Mesodermal cell (in vitro differentiated cells): Measurements from ENCODE around the gene ANKRD65.
A peak's percentile ranks its signal among the peaks of the same experiment; 100 is the strongest.
"Not testable (repeated sequence)": the region's sequence is repeated elsewhere in the genome, so short reads cannot be mapped to it uniquely, and the experiment has no call there.

Experiments used
- H3K27ac ChIP-seq: 2 replicates; pipeline ENCODE4 v1.7.0; 2013; ENCODE audit warnings: mild to moderate bottlenecking, low read depth, low read length, moderate library complexity; ENCODE audit not compliant: severe bottlenecking
- H3K36me3 ChIP-seq: 2 replicates; pipeline ENCODE4 v1.7.1; 2013; ENCODE audit warnings: mild to moderate bottlenecking, low read length, moderate library complexity; ENCODE audit not compliant: control insufficient read depth, insufficient read depth
- H3K4me1 ChIP-seq: one replicate; pipeline ENCODE4 v1.7.1; 2013; ENCODE audit warnings: mild to moderate bottlenecking, low read length; ENCODE audit not compliant: insufficient read depth, control insufficient read depth, poor library complexity, severe bottlenecking
- H3K4me3 ChIP-seq: 2 replicates; pipeline ENCODE4 v1.7.0; 2013; ENCODE audit warnings: low read length, control low read depth, mild to moderate bottlenecking; ENCODE audit not compliant: insufficient read depth, poor library complexity, severe bottlenecking; ENCODE audit errors: extremely low read depth
- H3K9me3 ChIP-seq: 2 replicates; pipeline ENCODE4 v1.7.1; 2013; ENCODE audit warnings: mild to moderate bottlenecking, low read length, moderate library complexity; ENCODE audit not compliant: control insufficient read depth
- WGBS, 2 experiments: methylation state at CpG; one replicate each; pipeline ENCODE4 v1.1.5; 2013; ENCODE audit warnings: missing lambda C conversion rate in 2 of 2; ENCODE audit not compliant: insufficient coverage in 2 of 2; 5-methylcytosine and 5-hydroxymethylcytosine counted together

Gene ANKRD65

DNA sequence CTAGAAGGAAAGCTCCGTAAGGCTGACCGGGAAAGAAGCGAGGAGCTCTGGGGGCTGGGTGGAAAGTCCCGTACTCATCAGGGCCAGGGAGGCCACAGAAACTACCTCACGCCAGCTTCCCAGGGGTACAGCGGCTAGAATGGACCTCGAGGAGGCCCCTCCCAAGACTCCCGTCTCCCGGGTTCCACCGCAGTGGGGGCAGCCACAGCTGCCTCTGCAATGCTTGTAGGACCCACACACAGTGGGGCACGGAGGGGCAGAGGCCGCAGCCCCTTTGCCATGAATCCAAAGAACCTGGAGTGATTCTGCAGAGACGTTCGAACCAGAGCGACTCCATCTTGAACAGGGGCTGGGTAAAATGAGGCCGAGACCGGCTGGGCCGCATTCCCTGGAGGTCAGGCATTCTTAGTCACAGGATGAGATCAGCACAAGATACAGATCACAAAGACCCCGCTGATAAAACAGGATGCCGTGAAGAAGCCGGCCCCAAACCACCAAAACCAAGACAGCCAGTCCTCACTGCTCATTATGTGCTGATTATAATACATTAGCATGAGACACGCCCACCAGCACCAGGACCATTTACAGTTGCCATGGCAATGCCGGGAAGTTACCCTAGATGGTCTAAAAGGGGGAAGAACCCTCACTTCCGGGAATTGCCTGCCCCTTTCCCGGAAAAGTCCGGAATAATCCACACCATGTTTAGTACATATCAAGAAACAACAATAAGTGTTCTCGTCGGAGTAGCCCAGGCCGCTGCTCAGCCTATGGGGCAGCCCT lies 1.6 kb upstream of the ANKRD65 start:
- Histone ChIP-seq H3K36me3 (no peaks in the 10 kb centered on the region), H3K4me3 (no peak overlapping the region), H3K27ac (peak overlapping the region; percentile 85), H3K4me1 (peaks cover 35% of the 10 kb centered on the region), H3K9me3 (no peaks in the 10 kb centered on the region)
- WGBS, 2 experiments: 73 to 85% methylated on average over 25 to 27 of the region's 29 CpGs

DNA sequence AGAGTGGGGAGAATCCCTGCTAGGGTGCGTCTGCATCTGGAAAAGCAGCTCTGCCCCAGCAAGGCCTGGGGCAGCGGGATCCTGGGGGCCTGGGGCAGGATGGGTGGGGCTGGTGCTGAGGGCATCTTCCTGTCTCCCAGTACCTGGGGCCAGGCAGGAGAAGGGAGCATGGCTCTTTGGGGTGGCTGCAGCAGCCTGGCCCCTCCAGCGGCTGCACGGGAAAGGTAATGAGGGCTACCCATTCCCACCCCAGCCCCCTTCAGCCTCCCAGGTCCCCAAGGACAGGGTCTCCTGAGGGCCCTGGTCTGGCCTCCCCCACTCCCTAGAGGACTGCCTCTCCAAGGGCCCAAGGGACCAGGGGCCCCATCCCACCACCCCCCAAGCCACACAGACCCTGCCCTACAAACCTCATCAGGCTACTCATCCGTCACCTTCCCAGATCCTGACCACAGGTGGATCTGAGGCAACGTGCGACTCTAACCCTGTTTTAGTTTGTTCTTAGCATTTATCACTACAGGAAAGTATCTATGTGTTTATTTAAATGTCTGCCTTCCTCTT lies 910 bp upstream of the ANKRD65 start:
- WGBS, 2 experiments: 96 to 100% methylated on average over 1 to 3 of the region's 7 CpGs
- peak overlapping the region; percentile 85 for H3K27ac ChIP-seq
- peaks cover 35% of the 10 kb centered on the region for H3K4me1 ChIP-seq
- H3K4me3 ChIP-seq: no peak overlapping the region
- no peaks in the 10 kb centered on the region for H3K9me3 ChIP-seq
- H3K36me3 ChIP-seq: no peaks in the 10 kb centered on the region

DNA sequence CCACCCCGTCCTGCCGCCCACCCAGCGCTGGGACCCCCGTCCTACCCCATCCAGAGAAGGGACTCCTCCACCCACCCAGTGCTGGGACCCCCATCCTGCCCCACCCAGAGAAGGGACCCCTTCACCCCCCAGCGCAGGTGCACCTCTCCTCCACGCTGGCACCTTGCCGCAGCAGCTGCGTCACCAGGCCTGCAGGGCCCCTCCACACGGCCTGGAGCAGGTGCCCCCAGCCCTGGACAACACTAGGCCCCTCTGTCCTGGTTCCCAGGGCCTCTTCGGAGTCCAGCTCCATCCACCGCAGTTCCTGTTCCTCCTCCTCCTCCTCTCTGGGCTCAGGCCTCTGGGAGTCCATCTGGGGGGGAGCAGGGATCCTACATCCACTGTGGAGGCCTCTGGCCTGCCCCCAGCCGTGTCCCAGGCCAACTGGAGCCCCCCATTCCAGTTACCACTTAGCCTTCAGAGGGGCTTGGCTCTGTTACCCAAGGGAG lies 378 bp downstream of the ANKRD65 start:
- Histone ChIP-seq H3K27ac (peak overlapping the region; percentile 29), H3K9me3 (no peaks in the 10 kb centered on the region), H3K4me3 (no peak overlapping the region), H3K4me1 (peaks cover 23% of the 10 kb centered on the region), H3K36me3 (no peaks in the 10 kb centered on the region)
- WGBS, 2 experiments: 95 to 100% methylated on average over 6 of the region's 12 CpGs

DNA sequence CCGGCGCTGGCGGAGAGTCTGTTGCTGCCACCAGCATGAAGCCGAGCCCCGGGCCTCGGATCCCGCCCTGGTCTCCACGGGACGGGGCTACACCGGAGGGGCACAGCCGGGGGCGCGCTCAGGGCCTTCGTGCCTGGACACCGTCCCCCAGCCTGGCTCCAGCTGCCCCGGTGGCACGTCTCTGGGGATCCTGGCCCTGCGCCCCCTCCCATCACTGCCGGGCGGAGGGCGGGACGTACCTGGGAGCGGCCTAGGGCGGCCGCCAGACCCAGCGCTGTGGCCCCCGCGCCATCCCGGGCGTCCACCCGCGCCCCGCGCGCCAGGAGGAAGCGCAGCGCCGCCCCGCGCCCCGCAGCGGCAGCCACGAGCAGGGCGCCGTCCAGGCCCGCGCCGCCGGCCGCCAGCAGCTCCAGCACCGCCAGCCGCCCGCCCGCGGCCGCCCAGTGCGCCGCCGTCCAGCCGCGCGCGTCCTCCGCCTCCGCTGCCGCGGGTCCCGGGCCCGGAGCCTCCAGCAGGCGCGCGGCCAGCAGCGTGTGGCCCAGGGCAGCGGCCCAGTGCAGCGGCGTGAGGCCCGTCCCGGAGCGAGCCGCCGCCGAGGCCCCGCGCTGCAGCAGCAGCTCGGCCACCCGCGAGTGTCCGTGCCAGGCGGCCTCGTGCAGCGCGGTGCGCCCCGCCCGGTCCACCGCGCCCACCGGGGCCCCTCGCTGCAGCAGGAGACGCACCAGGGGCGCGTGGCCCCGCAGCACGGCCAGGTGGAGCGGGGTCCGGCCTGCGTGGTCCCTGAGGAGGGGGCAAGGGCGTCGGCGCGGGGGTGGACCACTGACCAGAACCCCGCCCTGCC lies 1.0 kb downstream of the ANKRD65 start:
- Histone ChIP-seq H3K4me1 (peaks cover 20% of the 10 kb centered on the region), H3K36me3 (no peaks in the 10 kb centered on the region), H3K4me3 (no peak overlapping the region), H3K27ac (no peak overlapping the region), H3K9me3 (no peaks in the 10 kb centered on the region)
- 78 to 84% methylated on average over 91 to 107 of the region's 112 CpGs for WGBS, 2 experiments

DNA sequence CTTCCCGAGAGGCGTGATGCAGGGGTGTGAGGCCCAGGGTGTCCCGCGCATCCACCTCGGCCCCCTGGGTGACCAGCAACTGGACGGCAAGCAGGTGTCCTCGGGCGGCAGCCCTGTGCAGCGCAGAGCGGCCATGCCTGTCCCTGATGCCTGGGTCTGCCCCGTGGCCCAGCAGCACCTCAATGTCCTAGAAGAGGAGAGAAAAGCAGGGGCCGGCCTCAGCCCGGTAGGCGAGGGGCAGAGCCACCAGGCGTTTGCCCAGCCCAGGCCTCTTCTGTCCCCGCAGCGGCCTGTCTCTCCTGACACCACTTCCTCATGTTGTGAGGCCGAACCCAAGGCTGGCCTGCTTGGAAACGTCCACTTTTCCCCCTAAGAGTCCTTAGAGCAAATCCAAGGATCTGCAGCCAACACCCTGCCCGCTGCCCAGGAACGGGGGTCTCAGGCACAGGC lies 1.7 kb downstream of the ANKRD65 start:
- H3K36me3 ChIP-seq: no peaks in the 10 kb centered on the region
- peaks cover 20% of the 10 kb centered on the region for H3K4me1 ChIP-seq
- H3K4me3 ChIP-seq: no peak overlapping the region
- H3K27ac ChIP-seq: peak overlapping the region; percentile 16
- no peaks in the 10 kb centered on the region for H3K9me3 ChIP-seq
- 93 to 97% methylated on average over 17 to 21 of the region's 21 CpGs for WGBS, 2 experiments

DNA sequence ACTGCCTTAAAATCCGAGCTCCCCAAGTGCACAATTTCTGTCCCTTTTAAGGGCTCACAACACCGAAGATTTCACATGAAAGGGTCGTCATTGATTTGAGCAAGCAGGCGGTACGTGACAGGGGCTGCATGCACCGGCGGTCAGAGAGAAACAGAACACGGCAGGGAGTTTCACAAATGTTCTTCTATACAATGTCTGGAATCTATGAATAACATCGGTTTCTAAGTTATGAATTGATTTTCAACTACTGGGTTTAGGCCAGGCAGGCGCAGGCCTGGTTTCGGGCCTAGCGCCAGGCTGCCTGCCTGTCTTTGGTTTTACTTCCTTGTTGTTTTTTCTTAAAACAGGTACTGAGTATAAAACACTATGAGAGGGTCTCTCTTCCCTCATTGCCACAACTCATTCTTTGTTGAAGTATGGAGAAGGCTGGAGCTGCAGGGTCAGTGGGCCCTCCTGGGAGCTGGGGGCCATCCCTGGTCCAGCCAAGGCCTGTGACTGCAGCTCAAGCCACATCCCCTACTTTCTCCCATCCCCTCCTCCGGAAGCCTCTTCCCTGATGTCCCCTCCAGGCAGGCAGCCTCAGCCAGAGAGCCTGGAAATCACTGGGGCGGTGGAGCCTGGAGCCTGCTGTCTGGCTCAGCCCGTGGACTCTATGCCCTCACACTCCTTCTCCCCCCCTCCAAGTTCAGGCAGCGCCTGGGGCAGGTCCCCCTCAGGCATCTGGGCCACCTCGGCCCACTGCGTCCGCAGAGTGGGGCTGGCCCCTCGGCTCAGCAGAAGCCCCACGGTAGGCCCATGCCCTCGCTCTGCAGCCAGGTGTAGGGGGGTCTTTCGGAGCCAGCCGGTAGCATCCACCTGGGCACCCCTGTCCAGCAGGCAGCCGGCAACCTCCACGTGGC lies 2.4 kb downstream of the ANKRD65 start:
- H3K27ac ChIP-seq: peak overlapping the region; percentile 24
- H3K9me3 ChIP-seq: no peaks in the 10 kb centered on the region
- WGBS, 2 experiments: 96% methylated on average over 19 to 22 of the region's 26 CpGs

DNA sequence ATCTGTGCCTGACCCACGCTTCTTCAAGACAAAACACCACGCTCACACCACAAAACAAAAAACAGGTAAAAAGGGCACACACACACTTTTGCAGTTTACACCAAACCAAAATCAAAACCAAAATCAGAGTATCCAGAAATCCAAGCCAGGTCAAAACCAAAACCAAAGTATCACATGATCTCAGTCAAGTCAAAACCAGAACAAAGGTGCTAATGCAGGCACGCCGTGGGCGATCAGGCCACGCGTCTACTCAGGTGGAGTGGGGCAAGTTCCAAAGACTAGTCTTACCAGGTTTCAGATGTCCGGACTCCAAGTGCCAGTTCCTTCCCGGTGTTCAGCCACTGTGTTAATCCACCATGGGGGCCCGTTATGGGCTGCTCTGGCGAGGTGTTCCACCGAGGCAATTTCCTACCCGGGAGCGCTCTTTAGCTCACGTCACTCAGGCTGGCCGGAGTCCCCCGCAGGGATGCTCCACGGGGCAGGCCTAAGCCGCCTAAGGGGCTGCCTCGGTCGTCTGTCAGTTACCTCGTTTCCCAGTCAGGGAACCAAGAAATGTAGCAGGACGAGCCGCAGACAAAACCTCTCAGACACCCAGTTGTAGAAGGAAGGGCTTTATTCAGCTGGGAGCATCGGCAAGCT lies 3.1 kb downstream of the ANKRD65 start:
- peaks cover 16% of the 10 kb centered on the region for H3K4me1 ChIP-seq
- H3K27ac ChIP-seq, H3K9me3 ChIP-seq, H3K36me3 ChIP-seq, H3K4me3 ChIP-seq: not testable (repeated sequence)
- 88 to 93% methylated on average over 19 to 20 of the region's 25 CpGs for WGBS, 2 experiments

More for the DNA sequence above, 2.4 kb downstream of the ANKRD65 start:
- Histone ChIP-seq H3K36me3 (no peaks in the 10 kb centered on the region), H3K4me1 (peaks cover 20% of the 10 kb centered on the region), H3K4me3 (no peak overlapping the region)

DNA sequence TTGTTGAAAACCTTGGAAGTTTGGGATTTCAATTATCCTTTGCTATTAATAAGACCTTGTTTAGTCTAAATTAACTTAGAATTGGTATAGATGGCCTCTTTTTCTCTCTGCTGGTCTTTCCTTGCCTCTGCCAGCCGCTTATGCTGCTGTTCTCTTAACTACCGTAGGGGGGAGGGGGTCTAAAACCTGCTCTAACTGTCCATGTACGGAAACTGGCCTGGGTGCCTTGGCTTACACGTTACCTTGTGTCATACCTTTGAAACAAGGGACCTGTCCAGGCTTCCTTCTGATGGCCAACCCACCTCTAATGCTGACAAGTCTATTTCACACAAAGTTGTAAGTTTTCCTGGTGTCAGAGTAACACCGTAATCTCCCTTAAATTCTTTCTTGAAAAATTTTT lies 3.7 kb downstream of the ANKRD65 start:
- not testable (repeated sequence) for H3K27ac ChIP-seq, H3K4me3 ChIP-seq, H3K36me3 ChIP-seq, H3K9me3 ChIP-seq
- WGBS, 2 experiments: 81 to 92% methylated on average over 3 to 4 of the region's 5 CpGs
- H3K4me1 ChIP-seq: peaks cover 12% of the 10 kb centered on the region

DNA sequence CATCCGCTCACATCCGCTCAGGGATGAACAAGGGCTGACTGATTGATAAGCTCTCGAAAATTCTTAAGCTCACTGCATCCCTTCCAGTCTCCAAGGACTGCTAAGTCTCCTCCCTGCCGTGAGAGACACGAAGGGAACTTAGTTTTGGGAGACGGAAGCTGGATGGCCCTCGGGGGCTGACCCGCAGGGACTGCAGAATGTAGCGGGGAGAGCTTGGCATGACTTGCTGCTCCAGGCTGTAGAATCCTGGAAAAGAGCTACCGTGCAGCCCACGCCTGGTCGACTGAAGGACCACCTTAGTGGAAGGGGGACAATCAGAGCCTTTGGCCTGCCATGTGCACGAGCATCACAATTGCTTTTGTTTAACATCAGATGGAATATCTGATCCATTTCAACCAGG lies 5.3 kb downstream of the ANKRD65 start:
- Histone ChIP-seq H3K36me3 (peaks cover 3% of the 10 kb centered on the region), H3K4me3 (no peak overlapping the region), H3K9me3 (peaks cover 4% of the 10 kb centered on the region), H3K27ac (no peak overlapping the region), H3K4me1 (no peaks in the 10 kb centered on the region)
- 86 to 91% methylated on average over 12 to 13 of the region's 13 CpGs for WGBS, 2 experiments
